ENCODE data around the gene MYZAP. TPM values are rescaled to one million over a fixed set of nuclear protein-coding genes. Genes with fewer than 3 reads are reported as not detected.

Gene MYZAP
- total and polyA plus RNA-seq, 2 of the 8 experiments (the other 6 are each of a cell fraction or from before 2014, with no cell fraction given) = 0.41 to 0.65 TPM

- H3K27me3 ChIP-seq (replicated peaks in 1 of 4; ENCODE audit: control insufficient read depth in 3 of 4, extremely low read depth in 1 of 4, insufficient read depth in 3 of 4, low read length in 3 of 4) = peaks cover 0 to 18% (median 10%) of the 10 kb centered on the region in 4 experiments; a peak in 4 of 7 replicates
- CTCF ChIA-PET (ENCODE audit: partially characterized antibody) = interaction anchor here (0.6 to 4.4 kb wide), 4 partner anchors 12 to 262 kb away, joined by 3 to 19 read pairs (median 3); no protein-coding TSS in a partner anchor
- H2AFZ ChIP-seq (ENCODE audit: low read length) = no peak overlapping the region
Measured at GRCh38 chr15:57592426-57592825, 722 bp downstream of the MYZAP start.

More at GRCh38 chr15:57592426-57592825, 722 bp downstream of the MYZAP start:
- Histone ChIP-seq H2BK5ac (ENCODE audit: low read depth, low read length) (no peak overlapping the region), H3K36me3 (ENCODE audit: control insufficient read depth in 2 of 4, insufficient read depth in 4 of 4, low read length in 3 of 4) (no peaks in the 10 kb centered on the region), H3K18ac (ENCODE audit: extremely low read depth, low read length) (no peak overlapping the region), H3K23me2 (ENCODE audit: low read depth, low read length) (peaks cover 5% of the 10 kb centered on the region; the same call in 1 of the 2 replicates), H3K4me1 (replicated peaks in 1 of 4; ENCODE audit: control insufficient read depth in 3 of 4, insufficient read depth in 4 of 4, low read length in 3 of 4) (peaks cover 4 to 7% (median 4%) of the 10 kb centered on the region in 4 experiments; a peak in 6 of 7 replicates), H3K79me1 (ENCODE audit: low read depth, low read length) (no peaks in the 10 kb centered on the region; the same call in 1 of the 2 replicates), H2BK15ac (ENCODE audit: low read length) (no peak overlapping the region), H2BK20ac (ENCODE audit: low read length) (no peak overlapping the region), H2BK120ac (replicated peaks; ENCODE audit: low read depth, low read length) (no peak overlapping the region), H3K9me3 (ENCODE audit: insufficient read depth in 2 of 2, low read depth in 1 of 2, low read length in 1 of 2) (no peaks in the 10 kb centered on the region), H3K27ac (ENCODE audit: low read depth, low read length) (no peak overlapping the region), H3K56ac (replicated peaks; ENCODE audit: insufficient read length, low read depth, low read length) (no peak overlapping the region), H3K4me2 (ENCODE audit: insufficient read depth in 1 of 2, low read depth in 2 of 2, low read length in 2 of 2) (peak overlapping the region; percentile 69 to 85), H2BK12ac (ENCODE audit: low read depth, low read length) (no peak overlapping the region), H3K4me3 (ENCODE audit: extremely low read depth in 1 of 4, insufficient read depth in 2 of 4, low read depth in 3 of 4, low read length in 4 of 4) (peak overlapping the region in 2 of 4 experiments; percentile 79 to 80; a peak in 4 of 8 replicates), H3K9ac (replicated peaks in 1 of 4; ENCODE audit: extremely low read depth in 1 of 4, low read depth in 3 of 4, low read length in 3 of 4) (no peak overlapping the region), H4K91ac (replicated peaks; ENCODE audit: insufficient read length, low read length) (no peak overlapping the region), H4K5ac (ENCODE audit: insufficient read length, low read depth, low read length) (no peak overlapping the region), H3K14ac (ENCODE audit: insufficient read length) (no peak overlapping the region), H3K23ac (ENCODE audit: insufficient read length) (no peak overlapping the region), H3K4ac (replicated peaks; ENCODE audit: insufficient read length, low read depth, low read length) (no peak overlapping the region), H2AK5ac (ENCODE audit: low read depth, low read length) (no peak overlapping the region), H4K20me1 (replicated peaks in 1 of 2; ENCODE audit: control insufficient read depth in 1 of 2, insufficient read depth in 2 of 2, low read length in 2 of 2) (no peaks in the 10 kb centered on the region), H3K79me2 (ENCODE audit: control insufficient read depth in 1 of 2, insufficient read depth in 2 of 2, low read length in 2 of 2) (no peaks in the 10 kb centered on the region), H4K8ac (ENCODE audit: extremely low read depth, insufficient read depth, low read length) (no peak overlapping the region)
- no peak for TF ChIP-seq BCL11A (IDR thresholded peaks at IDR 0.05; ENCODE audit: low read depth in 2 of 2, low read length in 2 of 2)
- TF ChIP-seq NANOG (IDR thresholded peaks at IDR 0.05; ENCODE audit: insufficient read depth, low read depth, low read length, poor library complexity, severe bottlenecking) = no peak
- no peak for TF ChIP-seq BACH1 (IDR thresholded peaks at IDR 0.05; ENCODE audit: low read length)
- TF ChIP-seq KDM4A (IDR thresholded peaks at IDR 0.05; ENCODE audit: low read depth, low read length, severe bottlenecking) = no peak
- DNase-seq (ENCODE audit: low read depth in 1 of 2, low spot score in 2 of 2) = no peak
- POLR2A ChIA-PET (ENCODE audit: partially characterized antibody) = interaction anchor here (1.4 kb wide), 1 partner anchor 39 kb away, joined by 3 read pairs; no protein-coding TSS in a partner anchor
- WGBS, 2 experiments (ENCODE audit: extremely low coverage in 1 of 2, insufficient coverage in 1 of 2, insufficient read length in 1 of 2, insufficient replicate concordance in 2 of 2, low coverage in 1 of 2, low lambda C conversion rate in 2 of 2, missing lambda C conversion rate in 1 of 2) = 86% methylated on average over 5 of the region's 5 CpGs; no CpG with 5 or more reads in 1 of the 2 experiments
- FAIRE-seq = no peak

All from H1 (cell line).